Mucosa of stomach (tissue), 1 donor: ENCODE measurements around the gene AVEN.
A peak's percentile ranks its signal among the peaks of the same experiment; 100 is the strongest.

Experiments
- H3K27me3 ChIP-seq: one replicate; pipeline ENCODE4 v1.7.0; 2013; ENCODE audit warnings: mild to moderate bottlenecking, low read length; ENCODE audit not compliant: control insufficient read depth, insufficient read depth
- H3K36me3 ChIP-seq: one replicate; pipeline ENCODE4 v1.7.0; 2013; ENCODE audit warnings: low read length; ENCODE audit not compliant: control insufficient read depth, insufficient read depth
- H3K4me1 ChIP-seq: one replicate; pipeline ENCODE4 v1.7.0; 2013; ENCODE audit warnings: mild to moderate bottlenecking, low read length; ENCODE audit not compliant: control insufficient read depth, insufficient read depth
- H3K4me3 ChIP-seq: one replicate; pipeline ENCODE4 v1.7.0; 2013; ENCODE audit warnings: low read length
- H3K9ac ChIP-seq: one replicate; pipeline ENCODE4 v1.7.0; 2013; ENCODE audit warnings: mild to moderate bottlenecking, low read length, moderate library complexity
- H3K9me3 ChIP-seq: one replicate; pipeline ENCODE4 v1.7.0; 2013; ENCODE audit warnings: mild to moderate bottlenecking, low read length, moderate library complexity; ENCODE audit not compliant: control insufficient read depth
- donor health status: Pancreatic carcinoma.

AVEN gene

GRCh38 chr15:34038871-34039789 is at the start of gene AVEN:
AVEN (minus strand) TSS chr15:34039204; CDS start chr15:34039046, 158 bp downstream.
- Histone ChIP-seq H3K4me3 (peak within 1 kb of the TSS; percentile 44), H3K9ac (peak within 1 kb of the TSS; percentile 63), H3K9me3 (no peaks in the 10 kb centered on the region), H3K36me3 (no peaks in the 10 kb centered on the region), H3K27me3 (no peaks in the 10 kb centered on the region), H3K4me1 (no peaks in the 10 kb centered on the region)

- Histone ChIP-seq H3K27me3 (no peaks in the 10 kb centered on the region), H3K9me3 (no peaks in the 10 kb centered on the region), H3K4me1 (no peaks in the 10 kb centered on the region), H3K9ac (no peak overlapping the region), H3K4me3 (no peak overlapping the region), H3K36me3 (no peaks in the 10 kb centered on the region)
Observed at GRCh38 chr15:34085746-34086145, 46.7 kb upstream of the AVEN start.

GRCh38 chr15:34084086-34084485 is 45.1 kb upstream of the AVEN start:
- no peak overlapping the region for H3K9ac ChIP-seq
- H3K4me1 ChIP-seq = no peaks in the 10 kb centered on the region
- H3K9me3 ChIP-seq = no peaks in the 10 kb centered on the region
- no peaks in the 10 kb centered on the region for H3K36me3 ChIP-seq
- no peaks in the 10 kb centered on the region for H3K27me3 ChIP-seq
- H3K4me3 ChIP-seq = no peak overlapping the region

- H3K9ac ChIP-seq = no peak overlapping the region
- no peaks in the 10 kb centered on the region for H3K4me1 ChIP-seq
- H3K9me3 ChIP-seq = no peaks in the 10 kb centered on the region
- H3K27me3 ChIP-seq = no peaks in the 10 kb centered on the region
- H3K36me3 ChIP-seq = no peaks in the 10 kb centered on the region
- no peak overlapping the region for H3K4me3 ChIP-seq
Observed at GRCh38 chr15:34079904-34080303, 40.9 kb upstream of the AVEN start.

- Histone ChIP-seq H3K4me1 (no peaks in the 10 kb centered on the region), H3K36me3 (no peaks in the 10 kb centered on the region), H3K9ac (no peak overlapping the region), H3K4me3 (no peak overlapping the region), H3K9me3 (no peaks in the 10 kb centered on the region), H3K27me3 (no peaks in the 10 kb centered on the region)
Observed at GRCh38 chr15:34078900-34079299, 39.9 kb upstream of the AVEN start.

GRCh38 chr15:34076785-34077184 is 37.8 kb upstream of the AVEN start:
- no peak overlapping the region for H3K4me3 ChIP-seq
- no peak overlapping the region for H3K9ac ChIP-seq
- no peaks in the 10 kb centered on the region for H3K27me3 ChIP-seq
- no peaks in the 10 kb centered on the region for H3K9me3 ChIP-seq
- H3K36me3 ChIP-seq = no peaks in the 10 kb centered on the region
- no peaks in the 10 kb centered on the region for H3K4me1 ChIP-seq

- no peak overlapping the region for H3K4me3 ChIP-seq
- H3K27me3 ChIP-seq = no peaks in the 10 kb centered on the region
- no peaks in the 10 kb centered on the region for H3K36me3 ChIP-seq
- H3K9ac ChIP-seq = no peak overlapping the region
- H3K4me1 ChIP-seq = no peaks in the 10 kb centered on the region
- no peaks in the 10 kb centered on the region for H3K9me3 ChIP-seq
Observed at GRCh38 chr15:34070003-34070402, 31.0 kb upstream of the AVEN start.

GRCh38 chr15:34065941-34066340 is 26.9 kb upstream of the AVEN start:
- Histone ChIP-seq H3K27me3 (no peaks in the 10 kb centered on the region), H3K36me3 (no peaks in the 10 kb centered on the region), H3K9ac (no peak overlapping the region), H3K9me3 (no peaks in the 10 kb centered on the region), H3K4me3 (no peak overlapping the region), H3K4me1 (no peaks in the 10 kb centered on the region)

- no peaks in the 10 kb centered on the region for H3K36me3 ChIP-seq
- no peak overlapping the region for H3K9ac ChIP-seq
- H3K4me1 ChIP-seq = no peaks in the 10 kb centered on the region
- no peak overlapping the region for H3K4me3 ChIP-seq
- no peaks in the 10 kb centered on the region for H3K27me3 ChIP-seq
- no peaks in the 10 kb centered on the region for H3K9me3 ChIP-seq
Observed at GRCh38 chr15:34065261-34065660, 26.3 kb upstream of the AVEN start.

- Histone ChIP-seq H3K4me1 (no peaks in the 10 kb centered on the region), H3K27me3 (no peaks in the 10 kb centered on the region), H3K9me3 (no peaks in the 10 kb centered on the region), H3K36me3 (no peaks in the 10 kb centered on the region), H3K4me3 (no peak overlapping the region), H3K9ac (no peak overlapping the region)
Observed at GRCh38 chr15:34064438-34064837, 25.4 kb upstream of the AVEN start.

- H3K4me3 ChIP-seq = no peak overlapping the region
- H3K4me1 ChIP-seq = no peaks in the 10 kb centered on the region
Observed at GRCh38 chr15:34059946-34060345, 20.9 kb upstream of the AVEN start.

GRCh38 chr15:34059476-34059875 is 20.5 kb upstream of the AVEN start:
- no peaks in the 10 kb centered on the region for H3K36me3 ChIP-seq
- no peak overlapping the region for H3K4me3 ChIP-seq
- H3K9ac ChIP-seq = no peak overlapping the region
- no peaks in the 10 kb centered on the region for H3K4me1 ChIP-seq
- no peaks in the 10 kb centered on the region for H3K9me3 ChIP-seq
- H3K27me3 ChIP-seq = no peaks in the 10 kb centered on the region

More at GRCh38 chr15:34059946-34060345, 20.9 kb upstream of the AVEN start:
- H3K27me3 ChIP-seq = no peaks in the 10 kb centered on the region
- H3K9me3 ChIP-seq = no peaks in the 10 kb centered on the region
- H3K9ac ChIP-seq = no peak overlapping the region
- no peaks in the 10 kb centered on the region for H3K36me3 ChIP-seq
